ENCODE results near the gene NEK10. TPM values are rescaled to one million over a fixed set of nuclear protein-coding genes. Genes with fewer than 3 reads are reported as not detected.

NEK10 gene
- total RNA-seq, 4 donors from 2014 or later, result 4.0 to 6.0 (median 5.4) TPM

- TF ChIP-seq POLR2A (IDR thresholded peaks at IDR 0.05) (no peak), CTCF (IDR thresholded peaks at IDR 0.05) (no peak)
- no peaks in the 10 kb centered on the region for H3K27me3 ChIP-seq
- H3K4me3 ChIP-seq, result no peak overlapping the region
- H3K9me3 ChIP-seq, result no peaks in the 10 kb centered on the region
- H3K27ac ChIP-seq, result no peak overlapping the region
- no peaks in the 10 kb centered on the region for H3K4me1 ChIP-seq
- DNase-seq, result no peak
- H3K36me3 ChIP-seq, result no peaks in the 10 kb centered on the region
Observed at GRCh38 chr3:27194861-27195483, 174.2 kb downstream of the NEK10 start.

- no peak overlapping the region for H3K4me3 ChIP-seq
- no peak for DNase-seq
- no peaks in the 10 kb centered on the region for H3K9me3 ChIP-seq
- TF ChIP-seq POLR2A (IDR thresholded peaks at IDR 0.05), result no peak
- no peak for TF ChIP-seq CTCF (IDR thresholded peaks at IDR 0.05)
- H3K27me3 ChIP-seq, result no peaks in the 10 kb centered on the region
- no peaks in the 10 kb centered on the region for H3K4me1 ChIP-seq
- no peaks in the 10 kb centered on the region for H3K36me3 ChIP-seq
- no peak overlapping the region for H3K27ac ChIP-seq
Observed at GRCh38 chr3:27193056-27193455, 176.1 kb downstream of the NEK10 start.

GRCh38 chr3:27186013-27186412 lies 183.2 kb downstream of the NEK10 start:
- TF ChIP-seq POLR2A (IDR thresholded peaks at IDR 0.05) (no peak), CTCF (IDR thresholded peaks at IDR 0.05) (no peak)
- DNase-seq, result no peak
- Histone ChIP-seq H3K9me3 (no peaks in the 10 kb centered on the region), H3K27me3 (no peaks in the 10 kb centered on the region), H3K36me3 (no peaks in the 10 kb centered on the region), H3K27ac (no peak overlapping the region), H3K4me3 (no peak overlapping the region), H3K4me1 (no peaks in the 10 kb centered on the region)

- Histone ChIP-seq H3K36me3 (no peaks in the 10 kb centered on the region), H3K4me3 (no peak overlapping the region), H3K4me1 (no peaks in the 10 kb centered on the region), H3K9me3 (no peaks in the 10 kb centered on the region), H3K27ac (no peak overlapping the region), H3K27me3 (no peaks in the 10 kb centered on the region)
- no peak for TF ChIP-seq CTCF (IDR thresholded peaks at IDR 0.05)
- no peak for TF ChIP-seq POLR2A (IDR thresholded peaks at IDR 0.05)
- no peak for DNase-seq
Observed at GRCh38 chr3:27185231-27185989, 183.8 kb downstream of the NEK10 start.

- Histone ChIP-seq H3K4me1 (no peaks in the 10 kb centered on the region), H3K4me3 (no peak overlapping the region), H3K9me3 (no peaks in the 10 kb centered on the region), H3K27me3 (no peaks in the 10 kb centered on the region), H3K36me3 (no peaks in the 10 kb centered on the region), H3K27ac (no peak overlapping the region)
- DNase-seq, result no peak
- no peak for TF ChIP-seq CTCF (IDR thresholded peaks at IDR 0.05)
- no peak for TF ChIP-seq POLR2A (IDR thresholded peaks at IDR 0.05)
Observed at GRCh38 chr3:27184261-27184660, 184.9 kb downstream of the NEK10 start.
